Loucy (cell line): Measurements from ENCODE around the gene BPIFB1.

Source experiments
- H2AFZ ChIP-seq: fragments of 200-600 bp; sonication (generic); 2 replicates; pipeline ENCODE4 v1.6.0; 2016; ENCODE audit warnings: antibody characterized with exemption, mild to moderate bottlenecking, low read length, moderate library complexity
- H3F3A ChIP-seq: fragments of 200-600 bp; 2 replicates; pipeline ENCODE4 v1.6.0; 2016; ENCODE audit warnings: antibody characterized with exemption, low read depth, mild to moderate bottlenecking
- H3K27me3 ChIP-seq: fragments of 200-600 bp; sonication (generic); 2 replicates; pipeline ENCODE4 v1.6.1; 2014; ENCODE audit warnings: low read length, mild to moderate bottlenecking; ENCODE audit not compliant: insufficient read depth, poor library complexity, severe bottlenecking
- H3K36me3 ChIP-seq: fragments of 200-600 bp; sonication (generic); 2 replicates; pipeline ENCODE4 v1.6.1; 2016; ENCODE audit warnings: low read length; ENCODE audit not compliant: insufficient read depth
- H3K4me1 ChIP-seq: fragments of 200-600 bp; sonication (generic); 2 replicates; pipeline ENCODE4 v1.5.1; 2014; ENCODE audit warnings: low read length, mild to moderate bottlenecking; ENCODE audit not compliant: insufficient read depth, poor library complexity, severe bottlenecking
- H3K4me2 ChIP-seq: fragments of 200-600 bp; sonication (generic); 2 replicates; pipeline ENCODE4 v1.6.0; 2014; ENCODE audit warnings: antibody characterized with exemption, low read length, low read depth, mild to moderate bottlenecking; ENCODE audit not compliant: poor library complexity, severe bottlenecking
- H3K4me3 ChIP-seq: fragments of 200-600 bp; sonication (generic); 2 replicates; pipeline ENCODE4 v1.5.1; 2014; ENCODE audit warnings: low read length, mild to moderate bottlenecking, mixed read lengths; ENCODE audit not compliant: poor library complexity, severe bottlenecking
- H3K79me2 ChIP-seq: fragments of 200-600 bp; sonication (generic); 2 replicates; pipeline ENCODE4 v1.6.1; 2014; ENCODE audit warnings: low read length; ENCODE audit not compliant: insufficient read depth
- H3K9ac ChIP-seq: fragments of 200-600 bp; sonication (generic); 2 replicates; pipeline ENCODE4 v1.6.0; 2014; ENCODE audit warnings: mild to moderate bottlenecking, low read depth, low read length, moderate library complexity; ENCODE audit not compliant: poor library complexity, severe bottlenecking
- H3K9me2 ChIP-seq: fragments of 200-600 bp; sonication (generic); replicated peaks from 2 replicates; pipeline ENCODE4 v1.6.1; 2016; ENCODE audit warnings: low read depth, low read length, mixed read lengths
- H3K9me3 ChIP-seq: fragments of 200-600 bp; sonication (generic); 2 replicates; pipeline ENCODE4 v1.6.1; 2014; ENCODE audit warnings: mild to moderate bottlenecking, antibody characterized with exemption, low read length, low read depth; ENCODE audit not compliant: insufficient read depth
- H4K20me1 ChIP-seq: fragments of 200-600 bp; sonication (generic); 2 replicates; pipeline ENCODE4 v1.6.0; 2014; ENCODE audit warnings: antibody characterized with exemption, low read length, mild to moderate bottlenecking; ENCODE audit not compliant: insufficient read depth, poor library complexity, severe bottlenecking
- CTCF ChIP-seq: fragments of 200-600 bp; sonication (generic); conservative IDR thresholded peaks from 2 replicates; pipeline ENCODE4 v1.5.1; 2014; ENCODE audit warnings: mild to moderate bottlenecking, antibody characterized with exemption, low read length
- EZH2phosphoT487 ChIP-seq: fragments of 200-600 bp; IDR thresholded peaks from 2 replicates; pipeline ENCODE4 v1.6.1; 2018; ENCODE audit warnings: antibody characterized with exemption, mild to moderate bottlenecking, moderate library complexity, borderline replicate concordance

The BPIFB1 gene

GRCh38 chr20:33287884-33288283 is 4.9 kb downstream of the BPIFB1 start:
- no peaks in the 10 kb centered on the region for H3K9me3 ChIP-seq
- no peaks in the 10 kb centered on the region for H4K20me1 ChIP-seq
- no peaks in the 10 kb centered on the region for H3K9me2 ChIP-seq
- no peak for TF ChIP-seq CTCF
- TF ChIP-seq EZH2phosphoT487 = no peak
- no peak overlapping the region for H2AFZ ChIP-seq
- no peak overlapping the region for H3K4me3 ChIP-seq
- H3K4me2 ChIP-seq = no peak overlapping the region
- H3K79me2 ChIP-seq = no peaks in the 10 kb centered on the region
- no peaks in the 10 kb centered on the region for H3F3A ChIP-seq
- no peaks in the 10 kb centered on the region for H3K36me3 ChIP-seq
- no peak overlapping the region for H3K9ac ChIP-seq
- H3K27me3 ChIP-seq = no peaks in the 10 kb centered on the region
- H3K4me1 ChIP-seq = no peaks in the 10 kb centered on the region

- no peaks in the 10 kb centered on the region for H3K27me3 ChIP-seq
- H3K9me3 ChIP-seq = no peaks in the 10 kb centered on the region
- H3K4me1 ChIP-seq = no peaks in the 10 kb centered on the region
- no peak overlapping the region for H3K4me2 ChIP-seq
- no peak for TF ChIP-seq CTCF
- no peak for TF ChIP-seq EZH2phosphoT487
- H3K79me2 ChIP-seq = no peaks in the 10 kb centered on the region
- H3K9me2 ChIP-seq = no peaks in the 10 kb centered on the region
- no peak overlapping the region for H3K9ac ChIP-seq
- H3F3A ChIP-seq = no peaks in the 10 kb centered on the region
- H2AFZ ChIP-seq = no peak overlapping the region
- no peaks in the 10 kb centered on the region for H4K20me1 ChIP-seq
- no peaks in the 10 kb centered on the region for H3K36me3 ChIP-seq
- no peak overlapping the region for H3K4me3 ChIP-seq
Observed at GRCh38 chr20:33290852-33291251, 7.8 kb downstream of the BPIFB1 start.

GRCh38 chr20:33291416-33291815 is 8.4 kb downstream of the BPIFB1 start:
- no peaks in the 10 kb centered on the region for H4K20me1 ChIP-seq
- H3K27me3 ChIP-seq = no peaks in the 10 kb centered on the region
- no peaks in the 10 kb centered on the region for H3K4me1 ChIP-seq
- no peaks in the 10 kb centered on the region for H3K36me3 ChIP-seq
- no peak for TF ChIP-seq EZH2phosphoT487
- TF ChIP-seq CTCF = no peak
- no peaks in the 10 kb centered on the region for H3K9me3 ChIP-seq
- H3K79me2 ChIP-seq = no peaks in the 10 kb centered on the region
- no peak overlapping the region for H3K9ac ChIP-seq
- H3K4me3 ChIP-seq = no peak overlapping the region
- H3K9me2 ChIP-seq = no peaks in the 10 kb centered on the region
- H2AFZ ChIP-seq = no peak overlapping the region
- no peak overlapping the region for H3K4me2 ChIP-seq
- H3F3A ChIP-seq = no peaks in the 10 kb centered on the region
